HG03439 (cell line): ENCODE data around the gene HOXB3.

Source experiments
- ATAC-seq: cut with Tn5 transposase; IDR thresholded peaks from one replicate; pipeline ENCODE4 v1.9.1; 2021; ENCODE audit warnings: mild to moderate bottlenecking, moderate library complexity; ENCODE audit not compliant: unreplicated experiment

Gene HOXB3

DNA sequence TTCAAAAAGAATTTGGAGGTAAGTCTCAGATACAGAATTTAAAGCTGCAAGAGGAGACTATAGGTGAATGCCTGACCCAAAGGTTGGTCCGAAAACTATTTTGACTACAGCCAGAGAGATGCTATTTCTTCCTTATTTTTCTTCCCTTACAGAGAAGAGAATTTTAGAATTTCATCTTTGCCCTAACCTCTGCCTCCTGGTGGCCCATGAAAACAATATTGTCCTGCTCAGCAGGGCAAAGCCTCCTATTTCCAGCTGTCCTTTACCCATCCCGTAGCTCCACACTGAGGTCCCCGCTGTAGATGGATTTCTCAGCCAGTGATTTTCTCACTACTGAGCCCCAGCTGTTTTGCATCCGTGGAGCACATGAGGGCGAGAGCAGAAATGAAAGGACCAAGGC lies 83.8 kb downstream of the HOXB3 start:
- no peak for ATAC-seq

DNA sequence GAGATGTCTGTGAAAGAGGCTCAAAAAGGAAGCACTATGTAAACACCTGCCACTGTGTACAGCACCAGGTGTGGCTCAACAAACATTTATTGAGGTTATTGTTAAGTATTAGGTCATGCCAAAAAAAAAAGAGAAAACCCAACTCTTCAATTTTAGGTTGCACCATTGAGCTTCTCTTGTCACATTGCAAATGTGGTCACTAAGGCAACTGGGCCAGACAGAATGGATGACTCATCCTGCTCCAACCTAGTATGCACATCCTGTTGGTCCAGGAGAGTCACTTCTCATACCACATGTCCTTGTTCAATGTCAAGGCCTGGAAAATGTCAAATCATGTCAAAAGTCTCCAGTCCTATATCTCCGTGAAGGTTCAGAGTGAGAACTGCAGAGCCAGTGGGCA lies 84.3 kb downstream of the HOXB3 start:
- ATAC-seq: peak; percentile 72

DNA sequence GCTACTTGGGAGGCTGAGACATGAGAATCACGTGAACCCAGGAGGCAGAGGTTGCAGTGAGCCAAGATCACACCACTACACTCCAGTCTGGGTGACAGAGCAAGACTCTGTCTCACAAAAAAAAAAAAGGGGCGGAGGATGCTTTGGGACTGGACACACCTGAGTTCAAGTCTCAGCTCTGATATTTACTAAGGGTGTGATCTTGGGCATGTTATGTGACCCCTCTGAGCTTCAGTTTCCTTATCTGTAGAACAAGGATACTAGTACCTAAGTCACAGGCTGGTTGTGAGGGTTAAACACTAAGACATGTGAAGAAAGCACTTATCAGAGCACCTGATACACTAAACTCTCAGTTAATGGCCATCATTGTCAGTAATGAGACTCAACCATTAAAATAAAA lies 85.1 kb downstream of the HOXB3 start:
- ATAC-seq: no peak

DNA sequence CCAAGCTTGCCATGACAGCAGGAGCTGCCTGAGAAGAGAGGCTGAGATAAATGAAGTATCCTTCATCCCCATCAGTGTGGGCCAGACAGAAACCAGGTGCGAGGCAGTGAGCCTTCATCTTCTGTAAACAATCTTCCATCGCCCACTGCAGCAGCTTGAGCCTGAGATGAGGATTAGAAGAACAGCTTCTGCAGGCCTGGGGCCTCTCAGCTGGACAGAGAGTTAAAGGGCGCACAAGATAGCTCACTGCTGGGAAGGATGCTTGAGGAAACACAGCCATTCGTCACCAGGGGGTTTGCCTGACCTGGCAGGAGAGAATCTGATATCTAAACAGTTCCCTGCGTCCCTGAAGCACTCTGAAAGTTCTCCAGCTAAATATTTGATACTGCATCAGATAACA lies 86.3 kb downstream of the HOXB3 start:
- ATAC-seq: no peak

DNA sequence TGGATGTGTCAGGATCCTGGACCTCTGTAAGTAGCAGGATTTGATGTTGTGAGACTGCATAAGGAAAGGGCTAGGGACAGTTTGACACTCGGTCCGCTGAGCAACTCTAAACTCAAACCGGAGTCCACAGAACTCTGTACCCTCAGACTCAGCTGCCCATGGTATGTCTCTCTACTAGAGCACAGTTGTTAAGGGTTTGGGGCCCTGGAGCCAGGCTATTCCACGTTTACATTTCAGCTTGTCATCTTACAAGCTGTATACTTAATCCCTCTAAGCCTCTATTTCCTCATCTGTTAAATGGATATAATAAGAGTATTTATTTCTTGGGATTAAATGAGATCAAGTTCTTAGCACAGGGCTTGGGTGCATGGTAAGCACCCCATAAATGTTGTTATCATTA lies 87.1 kb downstream of the HOXB3 start:
- no peak for ATAC-seq

DNA sequence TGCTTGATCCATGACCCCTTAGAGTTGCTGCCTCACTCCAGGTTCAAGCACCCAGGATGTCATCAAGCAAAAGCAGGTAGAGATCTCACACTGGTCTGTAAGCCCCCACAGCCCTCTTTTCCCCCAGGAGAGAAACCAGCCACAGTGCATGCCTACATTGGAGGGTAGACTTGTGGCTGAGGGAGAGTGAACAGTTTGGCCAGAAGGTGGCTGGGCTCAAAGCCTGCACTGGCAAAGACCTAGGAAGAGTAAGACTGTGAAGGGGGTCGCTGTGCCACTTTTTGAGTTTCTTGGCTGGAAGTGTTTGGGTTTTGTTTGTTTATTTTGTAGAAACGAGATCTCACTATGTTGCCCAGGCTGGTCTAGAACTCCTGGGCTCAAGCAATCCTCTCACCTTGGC lies 87.7 kb downstream of the HOXB3 start:
- no peak for ATAC-seq

DNA sequence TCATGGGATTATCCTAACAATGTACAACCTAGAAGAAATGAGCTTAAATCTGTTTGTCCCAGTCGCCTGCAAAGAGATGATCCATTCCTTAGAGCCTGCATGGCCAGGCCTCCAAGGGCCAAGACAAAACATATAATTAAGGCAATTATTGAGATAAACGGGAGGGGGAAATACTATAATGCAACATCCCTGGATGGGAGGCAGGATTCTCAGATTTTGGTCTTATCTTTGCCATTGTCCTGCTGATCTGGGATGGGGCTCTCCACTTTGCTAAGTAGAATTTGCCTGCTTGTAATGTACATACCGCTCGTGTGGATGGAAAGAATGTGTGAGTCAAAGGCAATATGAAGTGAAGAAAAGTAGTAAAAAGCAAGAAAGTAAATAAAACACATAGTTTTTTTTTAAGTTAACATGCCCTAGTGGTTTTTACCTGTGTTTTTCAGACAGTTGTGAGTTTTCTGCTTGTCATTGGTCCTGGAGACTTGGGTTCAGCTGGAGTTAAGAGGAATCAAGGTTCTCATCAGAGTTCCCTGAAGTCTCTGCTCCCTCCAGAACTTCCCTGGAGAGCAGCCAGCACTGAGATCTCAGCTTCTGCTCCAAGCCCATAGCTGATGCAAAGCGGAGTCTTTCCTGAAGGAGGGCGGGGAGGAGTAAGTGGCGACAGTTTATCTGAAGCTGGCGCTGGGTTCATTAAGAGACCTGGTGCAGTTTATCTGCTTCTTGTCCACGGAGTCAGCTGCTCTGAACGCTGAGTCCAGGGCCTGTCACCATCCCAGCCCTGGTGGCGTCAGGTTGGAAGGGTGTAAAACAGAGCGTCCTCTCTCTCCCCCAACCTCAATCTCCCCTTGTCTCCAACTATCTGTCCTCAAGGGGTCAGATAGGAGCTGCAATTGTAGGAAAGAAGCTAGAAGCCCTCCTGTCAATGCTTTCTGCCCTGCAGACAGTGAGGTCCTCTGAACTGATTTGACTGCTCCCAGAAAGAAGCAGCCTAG lies 89.3 kb downstream of the HOXB3 start:
- no peak for ATAC-seq

DNA sequence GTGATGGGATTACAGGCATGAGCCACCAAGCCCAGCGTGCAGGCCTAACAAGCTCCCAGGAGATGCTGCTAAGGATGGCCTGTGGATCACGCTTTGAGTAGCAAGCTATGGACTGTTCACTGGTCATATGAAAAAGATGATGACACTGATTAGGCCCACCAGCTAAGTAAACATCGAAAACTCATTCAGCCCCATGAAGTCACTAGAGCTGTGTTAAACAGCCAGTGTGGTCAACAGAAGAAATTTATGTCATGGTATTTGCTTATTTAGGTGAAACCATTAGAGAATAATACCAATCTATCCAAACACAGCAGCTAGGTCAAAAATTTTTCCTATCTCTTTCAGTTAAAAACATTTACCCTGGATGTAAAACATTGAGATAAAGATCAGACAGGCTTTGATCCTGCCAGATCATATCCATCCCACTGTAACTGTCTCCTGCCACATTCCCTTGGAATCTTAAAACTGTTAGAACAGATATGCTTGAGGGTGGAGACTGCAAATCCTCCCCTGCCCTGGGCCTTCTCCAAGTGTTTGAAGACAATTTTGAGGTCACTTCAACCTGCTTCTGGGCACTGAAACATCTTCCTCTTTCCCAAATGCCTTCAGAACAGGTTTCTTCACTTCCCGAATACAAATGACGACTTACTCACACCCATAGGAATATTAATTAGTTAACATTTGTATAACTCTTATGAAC lies 90.2 kb downstream of the HOXB3 start:
- no peak for ATAC-seq

DNA sequence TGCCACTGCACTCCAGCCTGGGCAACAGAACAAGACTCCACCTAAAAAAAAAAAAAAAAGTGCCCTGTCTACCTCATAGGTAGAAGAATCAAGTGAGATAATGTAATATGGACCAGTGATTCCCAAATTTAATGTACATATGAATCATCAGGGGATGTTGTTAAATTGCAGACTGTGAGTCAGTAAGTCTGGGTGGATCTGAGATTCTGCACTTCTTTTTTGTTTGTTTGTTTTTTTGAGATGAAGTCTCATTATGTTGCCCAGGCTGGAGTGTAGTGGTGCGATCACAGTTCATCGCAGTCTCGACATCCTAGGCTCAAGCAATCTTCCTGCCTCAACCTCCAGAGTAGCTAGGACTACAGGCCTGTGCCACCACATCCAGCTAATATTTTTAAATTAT lies 90.8 kb downstream of the HOXB3 start:
- no peak for ATAC-seq
